Measurements from ENCODE around the gene FSHR. TPM values are rescaled to one million over a fixed set of nuclear protein-coding genes. Genes with fewer than 3 reads are reported as not detected.

Gene FSHR
- total RNA-seq, 1 donor from 2014 or later, result not detected

DNA sequence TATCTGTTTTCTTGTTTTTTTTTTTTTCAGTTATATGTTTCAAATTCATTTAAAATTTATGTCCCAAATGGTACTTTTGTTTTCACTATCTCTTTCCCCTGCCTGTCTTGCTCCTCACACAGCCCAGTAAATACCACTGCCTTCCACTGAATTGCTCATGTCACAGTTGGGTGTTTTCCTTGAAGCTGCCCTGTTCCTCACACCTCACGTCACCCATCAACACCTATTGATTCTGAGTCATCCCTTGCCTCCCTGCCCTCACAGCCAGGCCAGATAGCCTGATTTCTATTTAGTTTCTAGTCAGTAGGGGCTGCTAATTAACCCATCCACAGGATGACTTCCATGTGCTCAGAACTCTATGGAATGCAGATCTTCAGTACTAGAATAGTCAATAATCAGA is 25.3 kb downstream of the FSHR start:
- Mint-ChIP-seq H3K4me1 (ENCODE audit: unreplicated experiment) (no peaks in the 10 kb centered on the region), H3K4me3 (ENCODE audit: unreplicated experiment) (no peak overlapping the region), H3K9me3 (ENCODE audit: unreplicated experiment) (no peaks in the 10 kb centered on the region), H3K27me3 (ENCODE audit: unreplicated experiment) (peaks cover 2% of the 10 kb centered on the region), H3K36me3 (ENCODE audit: low read depth, unreplicated experiment) (no peaks in the 10 kb centered on the region), H3K27ac (ENCODE audit: unreplicated experiment) (no peak overlapping the region)
- TF ChIP-seq CTCF (IDR thresholded peaks at IDR 0.05; ENCODE audit: unreplicated experiment), result no peak
- DNase-seq (ENCODE audit: low spot score), result no peak

- no peak for DNase-seq (ENCODE audit: low spot score)
- Mint-ChIP-seq H3K9me3 (ENCODE audit: unreplicated experiment) (no peaks in the 10 kb centered on the region), H3K4me1 (ENCODE audit: unreplicated experiment) (no peaks in the 10 kb centered on the region), H3K27me3 (ENCODE audit: unreplicated experiment) (no peaks in the 10 kb centered on the region), H3K27ac (ENCODE audit: unreplicated experiment) (no peak overlapping the region), H3K36me3 (ENCODE audit: low read depth, unreplicated experiment) (no peaks in the 10 kb centered on the region), H3K4me3 (ENCODE audit: unreplicated experiment) (no peak overlapping the region)
- TF ChIP-seq CTCF (IDR thresholded peaks at IDR 0.05; ENCODE audit: unreplicated experiment), result no peak
Measured at GRCh38 chr2:49123600-49123999, 30.7 kb downstream of the FSHR start.

GRCh38 chr2:49122107-49122506 is 32.2 kb downstream of the FSHR start:
- Mint-ChIP-seq H3K36me3 (ENCODE audit: low read depth, unreplicated experiment) (no peaks in the 10 kb centered on the region), H3K9me3 (ENCODE audit: unreplicated experiment) (no peaks in the 10 kb centered on the region), H3K4me3 (ENCODE audit: unreplicated experiment) (no peak overlapping the region), H3K4me1 (ENCODE audit: unreplicated experiment) (no peaks in the 10 kb centered on the region), H3K27me3 (ENCODE audit: unreplicated experiment) (no peaks in the 10 kb centered on the region), H3K27ac (ENCODE audit: unreplicated experiment) (no peak overlapping the region)
- no peak for TF ChIP-seq CTCF (IDR thresholded peaks at IDR 0.05; ENCODE audit: unreplicated experiment)
- DNase-seq (ENCODE audit: low spot score), result no peak

DNA sequence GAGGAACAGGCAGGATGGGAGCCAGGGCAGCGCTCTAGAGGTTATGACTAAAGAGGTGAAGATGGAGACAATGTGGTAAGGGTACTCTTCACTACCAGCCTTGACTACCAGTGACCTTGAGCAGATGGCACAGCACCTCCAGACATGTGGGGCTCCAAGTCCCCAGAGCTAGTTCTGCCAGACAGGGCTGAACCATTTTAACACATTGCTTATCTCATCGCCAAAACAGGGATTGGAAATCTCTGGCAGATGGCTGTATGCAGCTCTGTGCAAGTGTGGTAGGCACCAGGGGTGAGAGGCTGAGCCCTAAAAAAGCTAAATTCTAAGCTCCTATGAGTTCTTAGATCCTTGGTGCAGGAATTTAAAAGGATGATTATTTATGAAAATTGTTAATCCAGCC is 41.3 kb downstream of the FSHR start:
- DNase-seq (ENCODE audit: low spot score), result no peak
- H3K27me3 Mint-ChIP-seq (ENCODE audit: unreplicated experiment), result no peaks in the 10 kb centered on the region

GRCh38 chr2:49111456-49111855 is 42.9 kb downstream of the FSHR start:
- Mint-ChIP-seq H3K36me3 (ENCODE audit: low read depth, unreplicated experiment) (no peaks in the 10 kb centered on the region), H3K27me3 (ENCODE audit: unreplicated experiment) (no peaks in the 10 kb centered on the region), H3K27ac (ENCODE audit: unreplicated experiment) (no peak overlapping the region)

More for the DNA sequence above, 41.3 kb downstream of the FSHR start:
- H3K4me1 Mint-ChIP-seq (ENCODE audit: unreplicated experiment), result no peaks in the 10 kb centered on the region
- H3K36me3 Mint-ChIP-seq (ENCODE audit: low read depth, unreplicated experiment), result no peaks in the 10 kb centered on the region
- no peak overlapping the region for H3K27ac Mint-ChIP-seq (ENCODE audit: unreplicated experiment)
- no peaks in the 10 kb centered on the region for H3K9me3 Mint-ChIP-seq (ENCODE audit: unreplicated experiment)
- H3K4me3 Mint-ChIP-seq (ENCODE audit: unreplicated experiment), result no peak overlapping the region
- TF ChIP-seq CTCF (IDR thresholded peaks at IDR 0.05; ENCODE audit: unreplicated experiment), result no peak

More at GRCh38 chr2:49111456-49111855, 42.9 kb downstream of the FSHR start:
- TF ChIP-seq CTCF (IDR thresholded peaks at IDR 0.05; ENCODE audit: unreplicated experiment), result no peak
- DNase-seq (ENCODE audit: low spot score), result no peak
- Mint-ChIP-seq H3K4me1 (ENCODE audit: unreplicated experiment) (no peaks in the 10 kb centered on the region), H3K4me3 (ENCODE audit: unreplicated experiment) (no peak overlapping the region), H3K9me3 (ENCODE audit: unreplicated experiment) (no peaks in the 10 kb centered on the region)

Data from endothelial cell (in vitro differentiated cells).